GM19239 (cell line): ENCODE data around the gene AGAP1.
"Not testable (repeated sequence)": the region's sequence is repeated elsewhere in the genome, so short reads cannot be mapped to it uniquely, and the experiment has no call there.

Experiments
- DNase-seq: peaks from one replicate; pipeline ENCODE4 v3.0.0; 2011; ENCODE audit warnings: low spot score; ENCODE audit not compliant: insufficient read length
- FAIRE-seq: peaks from 2 replicates; lab custom pipeline; 2011; peaks lifted over from hg19 to GRCh38; lab: Jason Lieb, UNC

Gene AGAP1

DNA sequence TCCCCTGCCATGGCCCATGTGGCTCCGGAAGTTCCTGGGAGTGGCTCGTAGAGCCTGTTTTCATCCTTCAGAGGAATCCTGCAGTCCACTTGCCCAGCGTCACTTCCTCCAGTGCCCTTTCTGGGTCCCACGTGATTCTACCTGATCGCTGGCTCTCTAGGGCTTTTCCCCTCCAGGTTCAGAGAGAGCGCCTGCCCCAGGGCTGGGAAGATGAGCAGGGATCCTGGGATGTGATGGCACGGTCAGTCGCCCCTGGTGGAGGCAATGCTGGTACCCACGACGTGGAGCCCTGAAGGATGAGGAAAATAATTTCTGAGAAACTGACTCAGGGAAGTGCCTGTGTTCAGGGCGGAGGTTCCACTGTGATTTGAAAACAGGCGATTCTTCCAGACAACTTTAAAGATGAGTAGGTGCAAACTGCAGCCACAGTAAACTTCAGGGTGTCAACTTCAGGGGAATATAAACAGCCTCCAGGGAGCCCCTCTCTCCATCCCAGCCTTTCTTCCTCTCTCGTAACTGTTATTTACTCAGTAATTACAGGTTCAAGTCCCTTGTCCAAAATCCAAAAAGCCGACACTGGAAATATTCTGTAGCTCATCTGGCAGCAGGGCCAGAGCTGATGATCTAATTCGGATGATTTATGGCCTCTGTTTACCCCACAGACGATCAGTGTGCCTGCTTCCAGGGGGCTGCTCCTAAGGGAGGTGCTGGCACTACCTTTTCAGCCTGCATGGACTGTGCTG is 105.9 kb downstream of the AGAP1 start:
- DNase-seq (no peak), FAIRE-seq (no peak)

DNA sequence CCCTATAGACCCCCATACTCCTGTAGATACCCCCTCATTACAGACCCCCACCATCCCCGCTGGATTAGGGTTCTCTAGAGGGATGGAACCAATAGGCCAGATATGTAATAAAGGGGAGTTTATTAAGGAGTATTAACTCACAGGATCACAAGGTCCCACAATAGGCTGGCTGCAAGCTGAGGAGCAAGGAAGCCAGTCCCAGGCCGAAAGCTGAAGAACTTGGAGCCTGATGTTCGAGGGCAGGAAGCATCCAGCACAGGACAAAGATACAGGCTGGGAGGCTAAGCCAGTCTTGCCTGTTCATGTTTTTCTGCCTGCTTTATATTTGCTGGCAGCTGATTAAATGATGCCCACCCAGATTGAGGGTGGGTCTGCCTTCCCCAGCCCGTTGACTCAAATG is 106.6 kb downstream of the AGAP1 start:
- no peak for FAIRE-seq
- DNase-seq, result no peak

DNA sequence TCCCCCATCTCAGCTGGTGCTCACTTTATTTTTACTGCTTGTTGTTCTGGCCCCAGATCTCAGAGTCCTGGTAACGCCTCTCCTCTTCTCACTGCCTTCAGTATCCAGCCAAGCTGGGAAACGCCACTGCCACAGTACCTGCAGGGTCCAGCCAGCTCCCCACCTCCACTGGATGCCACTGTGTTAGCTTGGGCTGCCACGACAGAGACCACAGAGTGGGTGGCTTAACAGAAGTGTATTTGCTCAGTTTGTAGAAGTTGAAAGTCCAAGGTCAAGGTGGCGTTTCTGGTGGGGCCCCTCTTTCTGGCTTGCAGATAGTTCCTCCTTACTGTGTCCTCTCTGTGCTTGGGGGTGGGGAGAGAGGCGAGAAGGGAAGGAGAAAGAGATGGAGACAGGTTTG is 107.1 kb downstream of the AGAP1 start:
- FAIRE-seq (no peak), DNase-seq (no peak)

DNA sequence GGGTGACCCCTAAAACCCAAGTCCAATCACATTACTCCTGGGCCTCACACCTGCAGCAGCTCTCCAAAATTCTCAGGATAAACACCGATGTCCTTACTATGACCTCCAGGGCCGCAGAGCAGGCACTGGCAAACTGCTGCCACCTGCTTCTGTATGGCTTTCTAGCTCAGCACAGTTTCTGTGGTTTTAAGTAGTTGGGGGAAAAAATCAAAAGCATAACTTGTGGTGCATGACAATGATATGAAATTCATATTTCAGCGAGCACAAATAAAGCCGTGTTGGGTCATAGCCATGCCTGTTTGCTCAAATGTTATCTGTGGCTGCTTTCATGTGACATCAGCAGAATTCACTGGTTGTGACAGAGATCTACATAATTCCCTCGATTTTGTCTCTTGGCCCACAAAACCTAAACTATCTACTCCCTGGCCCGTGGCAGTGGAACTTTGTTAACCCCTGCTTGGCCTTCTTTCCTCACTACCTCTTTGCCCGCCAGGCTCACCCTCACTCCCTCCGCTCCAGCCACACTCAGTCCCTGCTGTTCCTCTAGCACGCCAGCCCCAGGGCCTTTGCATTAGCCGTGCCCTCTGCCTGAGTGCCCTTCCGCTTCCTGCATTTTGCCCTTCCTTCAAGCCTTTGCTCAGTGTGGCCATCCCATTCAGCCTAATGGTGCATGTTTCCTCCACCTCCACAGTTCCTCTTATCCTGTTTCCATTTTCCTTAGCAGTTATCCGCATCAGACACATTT is 108.3 kb downstream of the AGAP1 start:
- DNase-seq (no peak), FAIRE-seq (no peak)

DNA sequence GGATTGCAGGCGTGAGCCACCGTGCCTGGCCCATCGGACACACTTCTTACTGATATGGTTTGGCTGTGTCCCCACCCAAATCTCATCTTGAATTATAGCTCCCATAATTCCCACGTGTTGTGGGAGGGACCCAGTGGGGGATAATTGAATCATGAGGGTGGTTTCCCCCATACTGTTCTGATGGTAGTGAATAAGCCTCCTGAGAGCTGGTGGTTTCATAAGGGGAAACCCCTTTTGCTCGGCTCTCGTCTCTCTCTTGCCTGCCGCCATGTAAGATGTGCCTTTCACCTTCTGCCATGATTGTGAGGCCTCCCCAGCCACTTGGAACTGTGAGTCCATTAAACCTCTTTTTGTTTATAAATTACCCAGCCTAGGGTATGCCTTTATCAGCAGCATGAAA is 109.1 kb downstream of the AGAP1 start:
- DNase-seq, FAIRE-seq: not testable (repeated sequence)

DNA sequence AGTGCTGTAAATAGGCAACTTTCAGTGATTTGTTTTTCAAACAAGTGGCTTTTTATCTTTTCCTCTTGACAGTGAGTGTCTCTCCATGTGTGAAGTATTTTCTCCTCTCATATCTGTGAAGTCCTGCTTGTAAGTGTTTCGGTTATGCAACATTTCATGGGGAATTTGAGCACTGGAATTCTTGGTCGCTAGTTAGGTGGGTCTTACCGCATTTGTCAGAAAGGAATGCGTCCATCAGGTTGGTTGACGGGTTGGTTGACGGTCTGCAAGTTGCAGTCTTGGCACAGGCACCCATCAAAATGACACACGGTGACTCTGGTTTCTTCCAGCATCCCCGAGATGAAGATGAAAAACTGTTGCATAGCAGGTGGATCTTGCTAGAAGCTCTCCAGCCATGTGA is 109.8 kb downstream of the AGAP1 start:
- no peak for FAIRE-seq
- no peak for DNase-seq

DNA sequence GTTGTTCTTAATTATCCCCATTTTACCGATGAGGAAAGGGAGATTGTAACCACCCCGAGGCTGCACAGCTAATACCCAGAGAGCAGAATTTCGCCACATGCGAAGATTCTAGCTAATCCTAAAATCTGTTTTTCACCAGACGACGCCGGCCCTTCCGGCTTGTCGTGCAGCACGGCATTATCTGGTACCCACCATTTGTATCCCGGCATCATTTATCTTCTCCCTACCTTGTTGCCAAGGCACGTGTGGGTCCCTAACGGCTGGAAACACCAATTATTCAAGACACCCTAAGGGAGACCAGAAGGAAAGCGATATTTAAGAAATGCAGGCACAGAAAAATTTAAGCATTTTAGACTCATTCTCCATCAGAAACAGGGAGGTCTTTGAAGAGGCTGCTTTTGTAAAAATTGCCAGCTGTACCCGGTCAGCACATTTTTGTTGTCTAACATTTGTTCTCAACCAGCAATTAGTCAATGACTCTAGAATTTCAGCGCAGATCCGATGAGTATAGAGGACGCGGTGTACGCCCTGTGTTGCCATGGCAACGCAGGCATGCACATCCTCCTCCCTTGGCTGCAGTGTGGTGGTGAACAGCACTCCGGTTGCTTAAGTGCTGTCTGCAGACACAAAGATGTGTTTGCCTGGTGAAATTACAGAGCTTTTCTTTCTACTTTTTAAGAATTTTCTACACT is 111.6 kb downstream of the AGAP1 start:
- no peak for DNase-seq
- FAIRE-seq, result no peak

DNA sequence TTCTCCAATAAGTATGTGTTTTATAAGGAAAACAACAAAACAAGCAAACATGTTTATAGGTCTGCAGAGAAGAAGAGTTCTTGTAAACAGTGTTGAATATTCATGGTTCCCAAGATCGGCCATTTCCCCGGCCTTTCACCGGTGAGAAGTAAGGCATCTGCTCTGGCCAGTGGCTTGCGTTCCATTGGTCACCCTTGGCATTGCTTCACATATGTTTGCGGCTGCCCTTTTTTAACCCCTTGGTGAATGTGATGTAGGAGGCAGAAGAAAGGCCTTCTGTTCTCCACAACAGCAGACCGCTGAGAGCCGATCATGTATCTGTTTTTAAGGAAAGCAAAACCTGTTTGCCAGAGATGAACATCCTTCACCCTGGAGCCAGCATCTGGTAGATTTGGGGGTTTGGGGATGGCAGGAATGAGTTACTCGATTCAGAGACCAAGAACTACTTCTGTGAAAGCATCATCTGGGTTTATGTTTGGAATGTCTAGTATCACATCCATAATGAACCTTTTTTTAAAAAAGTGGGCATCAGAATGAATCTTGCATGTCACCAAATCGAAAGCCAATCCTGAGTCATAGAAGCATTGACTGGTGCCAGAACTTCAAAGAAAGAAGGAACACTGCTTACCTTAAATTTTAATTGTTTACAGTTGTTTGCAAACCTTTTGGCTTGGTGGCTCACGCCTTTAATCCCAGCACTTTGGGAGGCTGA is 112.3 kb downstream of the AGAP1 start:
- FAIRE-seq (no peak), DNase-seq (no peak)

DNA sequence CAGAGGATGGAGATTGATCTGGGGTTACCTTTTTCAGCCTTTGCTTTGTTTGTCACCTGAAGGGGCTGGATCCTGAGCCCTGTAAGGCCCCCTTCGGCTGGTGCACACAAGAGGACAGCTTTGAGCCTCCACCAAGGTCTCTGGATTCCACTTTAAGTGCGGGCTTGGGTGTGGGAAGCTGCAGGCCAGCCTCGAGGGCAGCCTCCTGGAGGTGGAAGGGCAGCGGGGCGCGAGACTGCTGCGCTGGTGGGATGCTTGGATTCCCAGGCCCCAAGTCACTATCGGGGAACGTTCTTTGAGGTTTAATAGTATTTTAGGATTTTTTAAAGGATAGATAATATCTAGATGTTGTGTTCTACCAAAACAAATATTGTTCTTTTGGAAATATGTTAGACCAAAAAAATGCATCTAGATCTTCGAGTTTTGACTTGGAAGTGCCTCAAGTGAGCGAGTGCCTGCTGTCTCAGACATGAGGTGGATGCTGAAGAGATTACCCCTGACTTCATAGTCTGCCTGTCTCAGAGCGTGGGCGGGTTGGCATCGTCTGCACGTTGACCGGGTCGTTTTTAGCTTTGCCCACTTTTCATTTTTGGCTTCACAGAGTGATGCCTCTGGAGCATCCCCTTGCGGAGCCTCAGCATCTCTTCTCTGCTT is 113.8 kb downstream of the AGAP1 start:
- FAIRE-seq, result no peak
- DNase-seq, result no peak

DNA sequence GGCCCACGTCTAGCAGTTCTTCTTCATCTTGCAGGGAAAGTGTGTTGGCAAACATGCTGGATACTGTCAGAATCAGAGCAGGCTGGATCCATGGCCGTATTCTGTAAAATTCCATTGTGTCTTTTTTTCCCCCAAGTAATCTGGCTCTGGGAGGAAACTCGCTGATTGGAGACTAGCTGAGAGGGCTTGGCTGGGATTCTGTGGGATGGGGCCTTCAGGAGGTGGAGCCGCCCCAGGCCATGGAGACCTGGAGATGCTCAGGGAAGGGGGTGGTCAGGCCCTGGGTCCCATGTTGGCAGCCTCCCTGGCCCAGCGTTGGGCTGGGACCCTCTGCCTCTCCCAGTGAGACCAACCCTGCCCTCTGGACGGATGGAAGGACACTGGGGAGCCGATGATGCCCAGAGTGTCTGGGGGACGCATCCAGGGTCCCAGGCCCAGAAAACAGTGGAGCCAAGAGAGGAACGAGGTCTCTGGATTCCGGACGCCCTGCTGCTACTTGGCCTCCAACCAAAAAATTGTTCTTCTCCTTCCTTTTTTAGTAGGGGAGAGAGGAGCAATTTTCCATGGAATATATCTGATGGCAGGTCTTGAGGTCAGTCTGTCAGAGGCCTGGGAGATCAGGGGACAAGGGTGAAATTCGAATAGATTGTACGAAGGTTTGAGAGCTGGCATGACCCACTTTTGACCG is 114.5 kb downstream of the AGAP1 start:
- FAIRE-seq, result no peak
- no peak for DNase-seq

DNA sequence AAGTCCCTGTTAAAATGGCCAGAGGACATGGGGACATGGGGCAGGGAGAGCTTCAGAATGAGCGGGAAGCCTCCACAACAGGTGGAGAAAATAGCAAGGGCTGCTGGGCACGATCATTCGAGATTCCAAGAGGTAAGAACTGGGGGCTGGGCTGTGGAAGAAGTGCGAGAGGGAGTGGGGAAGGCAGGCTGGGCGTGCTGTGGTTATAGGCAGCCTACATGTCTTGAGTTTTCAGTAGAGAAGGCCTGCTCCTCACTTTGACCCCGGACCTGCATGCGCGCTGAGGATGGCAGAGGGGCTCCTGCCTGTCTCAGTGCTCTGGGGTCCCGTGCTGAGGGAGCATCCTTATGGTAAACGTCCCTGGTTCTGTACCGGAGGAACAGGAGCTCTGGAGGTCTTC is 115.5 kb downstream of the AGAP1 start:
- FAIRE-seq (no peak), DNase-seq (no peak)

DNA sequence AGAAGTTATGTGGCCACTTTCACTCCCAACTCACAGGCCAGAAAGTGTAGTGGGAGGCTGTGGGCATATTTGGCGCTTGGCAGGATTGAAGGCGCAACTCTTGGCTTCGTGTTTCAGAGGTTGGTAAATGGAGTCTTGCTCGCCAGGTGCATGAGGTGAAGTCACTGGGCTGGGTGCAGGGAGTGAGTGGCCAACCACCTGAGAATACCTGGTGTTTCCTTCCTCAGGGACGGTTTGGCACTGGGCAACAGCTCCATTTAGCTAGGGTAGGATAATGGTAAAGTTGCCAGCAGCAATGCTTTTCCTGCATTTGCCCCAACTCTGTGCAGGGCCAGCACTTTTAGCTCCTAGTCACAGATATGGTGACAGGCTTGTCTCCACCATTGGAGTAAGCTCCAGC is 115.9 kb downstream of the AGAP1 start:
- FAIRE-seq, result no peak

DNA sequence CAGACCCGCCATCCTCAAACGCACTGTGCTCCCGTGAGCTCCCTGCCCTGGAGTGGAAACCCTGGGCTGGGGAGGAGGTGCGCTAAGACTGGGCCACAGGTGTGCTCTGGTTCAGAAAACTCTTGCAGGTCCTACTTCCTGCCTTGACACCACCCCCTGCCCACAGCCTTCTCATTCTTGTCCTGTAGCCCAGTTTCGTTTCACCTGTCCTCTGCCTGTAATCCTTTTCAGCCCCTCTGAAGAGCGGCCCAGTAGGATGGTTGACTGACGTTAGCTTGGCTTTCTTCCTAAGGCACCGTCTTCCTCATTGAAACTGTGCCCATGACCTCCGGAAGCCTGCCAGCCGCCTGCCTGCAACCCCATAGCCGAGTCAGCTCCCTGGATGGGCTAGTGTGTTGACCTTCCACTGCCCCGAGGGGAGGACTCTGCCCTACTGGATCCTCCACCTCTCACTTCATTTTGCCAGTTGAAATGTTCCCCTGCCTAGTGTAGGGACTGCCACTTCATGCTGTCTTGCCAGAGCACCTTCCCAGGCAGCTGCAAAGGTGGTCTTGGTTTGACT is 116.9 kb downstream of the AGAP1 start:
- no peak for FAIRE-seq
- no peak for DNase-seq

More for the DNA sequence above, 115.9 kb downstream of the AGAP1 start:
- DNase-seq, result no peak

DNA sequence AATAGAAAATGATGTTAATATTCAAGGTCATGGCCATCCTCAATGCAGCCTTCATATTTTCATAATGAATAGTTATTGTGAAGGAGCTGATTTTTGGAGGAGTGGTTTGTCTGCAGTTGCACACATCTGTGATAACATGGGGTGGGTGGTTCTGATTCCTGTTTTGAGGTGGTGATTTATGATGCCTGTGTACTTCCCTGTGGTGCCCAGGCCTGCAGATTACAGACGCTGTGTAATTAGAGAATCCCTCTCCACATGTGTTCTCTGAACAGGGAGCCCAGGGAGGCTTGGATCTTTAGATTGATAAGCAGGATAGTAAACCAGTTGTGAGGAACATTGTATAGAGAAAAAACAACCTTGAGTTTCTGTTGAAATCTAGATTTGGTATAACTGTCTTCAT is 117.5 kb downstream of the AGAP1 start:
- DNase-seq (no peak), FAIRE-seq (no peak)

DNA sequence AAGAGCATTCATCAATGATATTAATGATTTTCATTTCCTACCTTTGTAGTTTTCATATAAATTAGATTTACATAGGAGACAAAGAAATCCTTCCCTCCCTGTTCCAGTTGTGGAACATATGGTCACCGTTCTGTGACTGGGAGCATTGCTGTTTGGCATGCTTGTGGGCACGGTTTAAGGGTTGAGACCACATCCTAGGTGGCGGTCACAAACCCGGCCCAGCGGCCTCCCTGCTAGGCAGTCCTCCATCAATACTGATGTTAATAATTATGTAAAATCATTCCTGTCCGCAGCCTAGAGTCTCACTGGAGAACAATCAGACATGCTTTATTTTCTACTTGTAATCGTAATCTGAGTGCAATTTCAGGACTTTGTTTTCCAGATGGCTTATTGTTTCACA is 117.9 kb downstream of the AGAP1 start:
- FAIRE-seq (no peak), DNase-seq (no peak)

DNA sequence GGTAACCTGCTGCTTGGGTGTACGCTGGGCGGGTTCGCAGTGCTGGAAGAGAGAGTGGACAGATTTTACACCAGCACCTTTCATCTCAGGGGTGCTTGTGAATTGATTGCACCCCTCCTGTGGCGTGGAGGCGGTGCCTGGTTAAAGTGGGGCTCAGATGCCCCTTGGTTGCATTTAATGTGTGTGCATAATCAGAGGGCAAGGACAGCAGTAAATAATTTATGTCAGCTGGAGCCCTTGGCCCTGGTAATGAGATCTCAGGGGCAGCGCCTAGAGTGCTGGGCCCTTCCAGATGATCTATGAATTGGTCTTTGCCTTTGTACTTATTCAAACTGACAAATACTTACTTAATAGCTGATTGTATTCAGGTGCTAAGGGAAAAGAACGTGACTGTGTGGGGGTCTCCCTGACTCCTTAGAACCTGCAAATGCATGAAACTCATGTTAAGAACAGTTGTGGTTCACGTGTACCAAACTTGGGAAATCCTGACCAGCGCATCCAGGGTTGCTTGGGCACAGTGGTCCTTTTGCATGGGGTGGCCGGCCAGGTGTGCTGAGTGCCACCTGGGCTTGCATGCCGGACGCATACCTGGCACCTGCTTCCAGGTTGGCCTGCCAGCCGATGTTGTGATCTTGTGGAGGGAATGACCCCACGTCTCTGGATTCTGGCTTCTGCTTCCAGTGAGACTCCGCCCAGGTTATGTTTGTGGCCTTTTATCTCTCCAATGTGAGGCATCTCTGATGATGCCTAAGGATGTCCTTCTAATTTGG is 118.5 kb downstream of the AGAP1 start:
- DNase-seq (no peak), FAIRE-seq (no peak)

DNA sequence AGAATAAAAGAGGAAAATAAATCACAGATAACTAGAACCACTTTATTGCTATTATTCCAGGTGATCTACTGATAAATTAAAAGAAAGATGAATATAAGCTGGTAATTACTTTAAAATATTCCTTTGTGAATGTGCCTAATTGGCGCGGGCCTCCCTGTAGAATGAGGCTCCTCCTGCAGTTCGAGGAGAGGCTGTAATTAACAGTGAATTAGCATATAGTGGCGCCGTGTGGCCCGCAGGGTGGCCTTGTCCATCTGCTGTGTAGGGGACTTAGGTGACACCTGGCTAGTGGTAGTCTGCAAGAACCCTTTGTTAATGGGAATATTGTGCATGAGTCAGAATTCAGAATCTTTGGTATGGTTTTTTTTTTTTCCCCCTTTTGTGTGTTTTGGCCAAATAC is 119.8 kb downstream of the AGAP1 start:
- DNase-seq (no peak), FAIRE-seq (no peak)

DNA sequence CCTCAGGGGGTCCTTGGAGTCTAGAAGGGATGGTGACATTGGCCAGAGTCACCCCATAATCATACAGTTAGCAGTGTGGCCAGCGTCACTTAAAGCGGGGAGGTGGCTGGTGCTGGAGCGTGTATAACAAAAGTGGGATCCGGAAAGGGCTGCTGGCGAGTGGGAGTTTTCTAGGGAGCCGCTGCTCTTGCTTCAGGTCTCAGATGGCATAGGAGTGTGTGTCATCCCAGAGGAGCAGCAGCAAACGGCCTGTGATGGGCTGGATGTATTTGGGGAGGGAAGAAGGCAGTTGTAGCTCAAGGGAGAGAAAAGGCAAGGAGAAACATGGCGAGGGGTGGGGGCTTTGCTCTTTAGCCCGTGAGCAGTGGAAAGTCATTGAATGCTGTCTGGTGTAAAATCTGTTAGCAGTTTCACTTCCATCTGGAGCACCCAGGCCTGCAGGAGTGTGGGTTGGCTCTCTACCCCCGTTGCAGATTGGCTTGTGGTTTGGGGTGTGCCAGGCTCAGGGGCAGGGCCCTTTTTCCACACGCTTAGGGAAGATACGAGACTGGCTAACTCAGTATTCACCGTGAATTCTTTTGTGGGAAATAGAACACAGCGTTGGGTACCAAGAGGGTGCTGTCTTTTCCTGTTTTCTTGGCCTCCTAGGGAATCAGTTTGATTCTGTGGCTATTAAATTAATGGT is 120.5 kb downstream of the AGAP1 start:
- no peak for FAIRE-seq
- no peak for DNase-seq
